GM19035 (cell line): Measurements from ENCODE around the gene POU2F1.

ENCODE experiments used
- ATAC-seq: cut with Tn5 transposase; IDR thresholded peaks from one replicate; pipeline ENCODE4 v1.9.1; 2021; ENCODE audit not compliant: unreplicated experiment

POU2F1 gene

GRCh38 chr1:167413328-167413727 is 192.6 kb downstream of the POU2F1 start:
- no peak for ATAC-seq

- no peak for ATAC-seq
Observed at GRCh38 chr1:167416506-167416905, 195.8 kb downstream of the POU2F1 start.

GRCh38 chr1:167418391-167418790 is 197.7 kb downstream of the POU2F1 start:
- no peak for ATAC-seq

- no peak for ATAC-seq
Observed at GRCh38 chr1:167419245-167419644, 198.6 kb downstream of the POU2F1 start.

- ATAC-seq = no peak
Observed at GRCh38 chr1:167420510-167420909, 199.8 kb downstream of the POU2F1 start.

GRCh38 chr1:167423684-167424619 is 203.3 kb downstream of the POU2F1 start:
- no peak for ATAC-seq

- ATAC-seq = no peak
Observed at GRCh38 chr1:167425482-167425881, 204.8 kb downstream of the POU2F1 start.

GRCh38 chr1:167426716-167427115 is 206.0 kb downstream of the POU2F1 start:
- no peak for ATAC-seq

GRCh38 chr1:167427848-167428247 is 207.2 kb downstream of the POU2F1 start:
- no peak for ATAC-seq

GRCh38 chr1:167428395-167428794 is 207.7 kb downstream of the POU2F1 start:
- ATAC-seq = no peak

GRCh38 chr1:167429612-167430011 is 208.9 kb downstream of the POU2F1 start:
- peak; percentile 45 for ATAC-seq

GRCh38 chr1:167430134-167430848 is 209.6 kb downstream of the POU2F1 start:
- ATAC-seq = peak; percentile 47

- ATAC-seq = no peak
Observed at GRCh38 chr1:167430849-167431242, 210.2 kb downstream of the POU2F1 start.

GRCh38 chr1:167431261-167431908 is 210.7 kb downstream of the POU2F1 start:
- no peak for ATAC-seq

- no peak for ATAC-seq
Observed at GRCh38 chr1:167431909-167432650, 211.4 kb downstream of the POU2F1 start.

GRCh38 chr1:167432780-167433179 is 212.1 kb downstream of the POU2F1 start:
- ATAC-seq = no peak

- no peak for ATAC-seq
Observed at GRCh38 chr1:167433884-167434283, 213.2 kb downstream of the POU2F1 start.

- no peak for ATAC-seq
Observed at GRCh38 chr1:167434306-167434705, 213.6 kb downstream of the POU2F1 start.

GRCh38 chr1:167435484-167435883 is 214.8 kb downstream of the POU2F1 start:
- ATAC-seq = no peak

- ATAC-seq = no peak
Observed at GRCh38 chr1:167438171-167439138, 217.8 kb downstream of the POU2F1 start.
